Activated gamma-delta T cell (primary cell): ENCODE measurements around the gene P2RX6.
"Not testable (repeated sequence)": the region's sequence is repeated elsewhere in the genome, so short reads cannot be mapped to it uniquely, and the experiment has no call there.

Experiments used
- DNase-seq: peaks from one replicate; lab custom pipeline; 2025; lab: John Stamatoyannopoulos, UW
- total RNA-seq, 2 donors: gene quantifications; one replicate each; lab custom pipeline; 2026; lab: John Stamatoyannopoulos, UW

P2RX6 gene
- 0.35 to 1.5 reads per million in 2 donors for total RNA-seq

DNA sequence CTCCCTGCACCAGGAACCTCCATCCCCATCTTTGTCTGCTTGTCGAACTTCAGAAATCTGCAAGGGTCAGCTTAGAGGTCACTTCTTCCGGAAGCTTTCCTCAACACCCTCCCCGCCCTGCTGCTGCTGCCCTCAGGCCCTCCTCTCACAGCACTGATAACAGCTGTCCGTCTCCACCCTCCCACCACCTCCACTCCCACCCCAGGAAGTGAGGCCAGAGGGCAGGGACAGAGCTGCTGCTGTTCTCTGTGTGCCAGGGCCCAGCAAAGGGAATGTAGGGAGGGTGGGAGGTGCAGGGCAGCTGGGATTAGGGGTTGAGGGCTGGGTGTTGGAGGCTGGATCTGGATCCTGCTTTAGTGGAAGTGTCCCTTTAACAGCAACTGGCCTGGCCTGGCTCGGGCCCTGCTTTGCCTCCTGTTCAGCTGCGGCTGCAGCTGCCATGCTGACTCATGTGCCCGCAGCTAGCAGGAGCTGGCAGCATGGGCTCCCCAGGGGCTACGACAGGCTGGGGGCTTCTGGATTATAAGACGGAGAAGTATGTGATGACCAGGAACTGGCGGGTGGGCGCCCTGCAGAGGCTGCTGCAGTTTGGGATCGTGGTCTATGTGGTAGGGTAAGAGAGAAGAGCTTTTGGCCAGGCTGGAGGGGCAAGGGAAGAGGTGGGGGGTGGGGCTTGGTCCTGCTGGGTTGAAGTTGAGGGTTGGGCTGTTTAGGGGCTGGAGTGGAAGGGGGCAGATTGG lies at the start of gene P2RX6:
Gene P2RX6 (plus strand): TSS at position 440 of the 740 bp plus-strand sequence. CDS start 10 bp downstream, at position 450.
- DNase-seq, result no peak

DNA sequence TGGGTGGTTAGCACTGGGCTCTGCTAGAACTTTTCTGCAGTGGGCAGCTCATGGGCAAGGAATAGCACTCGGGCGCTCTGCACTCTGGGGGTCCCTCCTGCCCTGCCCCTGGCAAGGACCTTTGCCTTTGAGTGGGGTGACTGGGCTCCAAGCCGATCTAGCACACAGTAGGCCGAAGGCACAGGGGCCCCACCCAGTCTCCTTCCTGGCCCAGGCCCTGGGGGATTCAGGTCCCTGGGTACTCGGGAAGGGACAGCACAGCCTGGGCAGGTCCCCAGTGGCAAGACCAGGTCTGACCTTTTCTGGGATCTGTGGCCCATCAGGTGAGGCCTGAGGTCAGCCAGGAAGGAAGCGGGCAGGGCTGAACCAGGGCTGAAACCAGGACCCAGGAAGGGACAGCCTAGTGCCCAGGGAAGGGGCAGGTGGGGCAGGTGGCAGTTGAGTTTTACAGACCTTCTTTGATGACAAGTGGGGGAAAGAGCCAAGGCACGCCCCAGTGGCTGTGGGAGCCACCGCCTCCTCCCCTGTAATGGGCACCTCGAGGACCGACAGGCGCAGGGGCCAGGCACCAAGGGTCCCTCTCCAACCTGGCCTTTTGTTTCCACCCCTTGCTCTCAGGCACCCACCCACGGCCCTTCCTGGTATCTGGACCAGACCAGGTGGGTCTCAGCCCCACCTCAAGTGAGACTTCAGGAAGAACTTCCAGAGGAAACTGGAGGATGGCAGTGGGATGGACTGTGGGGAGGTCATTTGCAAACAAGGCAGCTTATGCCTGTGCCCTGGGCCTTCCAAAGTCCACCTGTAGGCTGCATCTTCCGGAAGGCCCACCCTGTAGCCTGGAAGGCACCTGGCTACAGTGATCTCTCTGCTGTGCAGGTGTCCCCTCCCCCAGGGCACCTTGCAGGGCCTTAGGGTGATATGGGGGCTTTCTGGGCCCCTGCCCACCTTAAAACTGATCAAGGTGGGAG lies 48.8 kb upstream of the P2RX6 start:
- no peak for DNase-seq

DNA sequence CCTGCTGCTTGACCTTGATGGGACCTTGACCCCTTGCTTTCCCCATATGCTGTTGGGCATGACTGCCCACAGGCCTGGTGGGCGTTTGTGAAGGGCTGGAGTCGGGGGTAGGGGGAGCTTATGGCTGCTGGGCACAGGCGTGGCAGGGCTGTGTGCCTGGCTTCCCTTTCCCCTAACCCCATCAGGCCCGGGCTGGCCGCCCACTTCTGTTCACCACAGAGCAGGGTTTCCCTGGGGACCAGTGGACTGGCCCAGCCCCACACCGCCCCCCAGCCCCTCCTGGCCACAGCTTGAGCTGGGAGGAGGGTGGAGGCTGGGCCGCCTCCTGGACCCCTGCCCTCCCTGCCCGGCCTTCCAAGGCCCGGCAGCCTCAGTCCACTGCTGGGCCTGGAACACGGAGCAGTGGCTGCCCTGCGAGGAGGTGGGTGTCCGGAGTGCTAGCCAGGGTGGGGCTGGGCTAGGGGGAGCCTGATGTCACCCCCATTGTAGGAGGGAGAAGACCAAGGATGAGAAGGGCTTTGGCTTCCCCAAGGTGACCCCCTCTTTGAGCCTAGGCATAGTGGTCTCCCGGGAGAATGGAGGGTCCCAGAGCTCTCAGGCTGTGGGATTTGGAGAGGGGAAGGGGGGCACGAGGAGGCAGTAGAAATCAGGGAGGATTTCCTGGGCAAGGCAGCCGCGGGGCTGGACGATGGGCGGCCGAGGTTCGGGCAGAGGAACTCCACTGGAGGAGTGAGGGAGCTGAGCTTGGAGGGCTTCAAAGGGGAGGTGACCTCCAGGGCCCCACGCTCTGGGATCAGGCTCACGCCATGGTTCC lies 47.9 kb upstream of the P2RX6 start, which contains the start of gene AIFM3:
Gene AIFM3 (plus strand): TSS at position 373 of the 814 bp plus-strand sequence. CDS start 690 bp downstream, outside the sequence.
- no peak for DNase-seq

DNA sequence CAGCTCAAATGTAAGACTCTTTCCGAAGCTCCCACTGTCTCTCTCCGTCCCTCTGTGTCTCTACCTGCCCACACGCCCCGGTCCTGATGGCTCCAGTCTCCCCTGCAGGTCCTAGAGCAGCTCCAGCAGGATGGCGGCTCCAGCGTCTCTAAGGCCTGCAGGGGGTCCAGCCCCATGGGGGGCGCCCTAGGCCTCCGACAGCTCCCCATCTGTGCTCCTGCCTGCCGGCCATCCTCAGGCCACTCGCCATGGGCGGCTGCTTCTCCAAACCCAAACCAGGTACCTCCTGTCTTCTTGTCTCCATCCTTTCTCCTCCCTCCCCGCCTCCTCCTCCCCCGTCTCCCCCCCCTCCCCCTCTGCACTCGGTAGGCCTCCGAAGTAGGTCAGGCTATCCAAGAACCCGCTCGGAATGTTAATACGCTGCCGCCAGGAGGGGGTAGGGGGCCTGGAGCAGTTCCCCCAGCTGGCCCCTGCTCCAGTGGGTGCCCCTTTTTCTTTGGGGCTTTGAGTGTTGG lies 47.2 kb upstream of the P2RX6 start:
- DNase-seq, result no peak

DNA sequence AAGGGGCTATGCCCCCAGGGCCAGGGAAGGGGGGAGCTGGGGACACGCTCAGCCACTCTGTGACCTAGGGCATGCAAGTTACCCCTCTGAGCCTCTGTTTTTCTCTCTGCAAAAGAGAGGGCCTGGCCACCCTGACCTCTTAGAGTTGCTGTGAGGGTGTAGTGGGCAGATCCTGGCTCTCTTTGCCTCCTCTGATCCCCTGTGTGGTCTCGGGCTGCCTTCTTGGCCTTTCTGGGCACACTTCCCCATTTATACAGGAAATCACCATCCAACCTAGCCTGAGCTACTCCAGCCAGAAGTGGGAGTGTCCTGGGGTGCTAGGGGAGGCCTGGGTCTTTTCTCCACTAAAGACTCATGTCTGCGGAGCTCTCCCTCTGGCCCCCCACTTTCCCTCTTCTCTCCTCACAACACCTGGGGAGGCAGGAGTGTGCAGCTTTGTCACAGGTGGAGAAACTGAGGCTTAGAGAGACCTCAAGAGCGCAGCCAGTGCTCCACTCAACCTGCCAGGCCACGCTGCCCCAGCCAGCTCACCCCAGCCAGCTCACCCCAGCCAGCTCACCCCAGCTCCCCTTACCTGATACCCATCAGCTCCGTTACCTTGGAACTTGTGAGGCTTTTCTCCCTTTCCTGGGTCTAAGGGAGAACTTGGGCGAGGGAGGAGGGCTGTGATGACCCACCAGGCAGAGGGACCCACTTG lies 46.5 kb upstream of the P2RX6 start:
- DNase-seq, result no peak

DNA sequence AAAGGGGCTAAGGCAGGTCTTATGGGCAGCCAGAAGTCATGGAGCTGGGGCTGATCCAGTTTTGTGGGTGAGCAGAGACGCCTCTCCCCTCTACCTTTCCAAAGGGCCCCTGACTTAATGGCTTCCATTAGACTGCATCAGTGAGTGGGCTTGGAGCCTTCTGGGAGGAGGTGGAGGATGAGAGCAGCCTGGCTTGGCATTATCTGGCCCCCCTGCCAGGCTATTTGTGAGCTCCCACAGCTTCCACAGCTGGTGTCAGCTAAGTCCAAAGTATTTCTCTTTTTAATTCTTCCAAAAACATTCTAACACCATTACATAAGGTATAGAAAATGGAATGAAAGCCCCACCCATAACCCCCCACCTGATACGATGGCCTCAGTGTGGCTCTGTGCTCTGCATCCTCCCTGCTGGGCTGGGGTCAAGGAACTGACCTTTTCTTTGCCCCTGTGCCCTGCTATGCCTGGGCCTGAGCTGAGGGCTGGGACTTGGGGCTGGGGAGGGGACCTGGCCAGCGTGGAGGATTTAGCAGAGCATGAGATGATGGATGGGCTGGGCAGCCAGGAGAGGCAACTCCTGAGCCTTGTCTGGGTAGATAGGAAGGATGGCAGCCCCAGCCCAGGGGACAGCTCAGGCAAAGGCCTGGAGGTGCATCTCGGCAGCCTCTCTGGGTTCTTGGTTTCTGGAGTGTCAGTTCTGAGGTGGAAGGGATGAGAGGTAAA lies 43.9 kb upstream of the P2RX6 start:
- no peak for DNase-seq

DNA sequence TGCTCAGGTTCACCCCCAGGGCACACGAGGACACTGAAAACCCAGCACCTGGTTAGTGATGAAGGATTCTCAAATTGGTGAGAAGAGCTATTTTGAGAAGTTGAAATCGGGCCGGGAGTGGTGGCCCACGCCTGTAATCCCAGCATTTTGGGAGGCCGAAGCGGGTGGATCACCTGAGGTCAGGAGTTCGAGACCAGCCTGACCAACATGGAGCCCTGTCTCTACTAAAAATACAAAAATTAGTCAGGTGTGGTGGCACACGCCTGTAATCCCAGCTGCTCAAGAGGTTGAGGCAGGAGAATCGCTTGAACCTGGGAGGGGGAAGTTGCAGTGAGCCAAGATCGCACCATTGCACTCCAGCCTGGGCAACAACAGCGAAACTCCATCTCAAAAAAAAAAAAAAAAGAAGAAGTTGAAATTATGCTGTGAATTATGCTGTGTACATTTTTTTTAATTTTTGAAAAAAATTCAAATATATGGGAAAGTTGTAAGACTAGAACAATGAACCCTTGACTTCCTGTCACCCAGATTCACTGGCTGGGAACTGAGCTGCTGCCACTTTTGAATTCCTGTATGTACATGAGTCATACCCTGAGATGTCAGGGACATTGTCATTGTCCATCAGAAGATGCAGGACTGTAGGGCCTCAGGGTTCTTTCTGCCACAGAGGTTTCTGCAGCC lies 42.8 kb upstream of the P2RX6 start:
- not testable (repeated sequence) for DNase-seq

DNA sequence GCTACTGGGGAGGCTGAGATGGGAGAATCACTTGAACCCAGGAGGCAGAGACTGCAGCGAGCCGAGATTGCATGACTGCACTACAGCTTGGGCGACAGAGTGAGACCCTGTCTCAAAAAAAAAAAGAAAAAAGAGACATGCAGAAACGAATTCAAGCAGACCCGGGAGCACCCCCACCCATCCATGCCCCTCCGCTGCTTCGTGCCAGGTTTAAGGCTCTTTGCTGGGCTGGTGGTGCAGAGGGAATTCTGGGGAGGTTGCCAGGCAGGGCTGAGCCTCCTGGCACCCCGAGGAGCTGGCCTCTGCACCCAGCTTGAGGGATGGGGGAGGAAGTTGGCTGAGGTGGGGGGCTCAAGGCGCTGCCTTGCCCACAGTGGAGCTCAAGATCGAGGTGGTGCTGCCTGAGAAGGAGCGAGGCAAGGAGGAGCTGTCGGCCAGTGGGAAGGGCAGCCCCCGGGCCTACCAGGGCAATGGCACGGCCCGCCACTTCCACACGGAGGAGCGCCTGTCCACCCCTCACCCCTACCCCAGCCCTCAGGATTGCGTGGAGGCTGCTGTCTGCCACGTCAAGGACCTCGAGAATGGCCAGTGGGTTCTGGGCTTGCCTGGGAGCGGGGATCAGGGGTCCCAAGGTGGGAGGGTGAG lies 41.9 kb upstream of the P2RX6 start:
- no peak for DNase-seq

DNA sequence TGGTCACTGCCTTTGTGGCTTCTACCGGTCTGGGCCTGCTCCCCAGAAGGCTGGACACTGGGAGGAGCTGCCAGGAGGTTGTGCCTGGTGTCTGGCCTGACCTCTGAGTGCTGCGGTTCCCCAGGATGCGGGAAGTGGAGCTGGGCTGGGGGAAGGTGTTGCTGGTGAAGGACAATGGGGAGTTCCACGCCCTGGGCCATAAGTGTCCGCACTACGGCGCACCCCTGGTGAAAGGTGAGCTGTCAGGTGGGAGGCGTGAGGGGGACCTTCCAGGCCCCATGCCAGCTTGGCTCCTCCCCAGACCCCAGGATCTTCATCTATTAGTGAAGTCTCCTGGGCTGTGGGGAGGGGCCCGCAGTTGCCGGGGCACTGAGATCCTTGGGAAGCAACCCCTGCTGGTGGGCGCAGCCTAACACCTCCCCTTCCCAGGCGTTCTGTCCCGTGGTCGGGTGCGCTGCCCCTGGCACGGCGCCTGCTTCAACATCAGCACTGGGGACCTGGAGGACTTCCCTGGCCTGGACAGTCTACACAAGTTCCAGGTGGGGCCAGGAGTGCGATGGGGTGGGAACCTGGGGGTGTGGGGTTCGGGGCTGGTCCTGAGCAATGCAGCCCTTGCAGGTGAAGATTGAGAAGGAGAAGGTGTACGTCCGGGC lies 41.2 kb upstream of the P2RX6 start:
- no peak for DNase-seq

DNA sequence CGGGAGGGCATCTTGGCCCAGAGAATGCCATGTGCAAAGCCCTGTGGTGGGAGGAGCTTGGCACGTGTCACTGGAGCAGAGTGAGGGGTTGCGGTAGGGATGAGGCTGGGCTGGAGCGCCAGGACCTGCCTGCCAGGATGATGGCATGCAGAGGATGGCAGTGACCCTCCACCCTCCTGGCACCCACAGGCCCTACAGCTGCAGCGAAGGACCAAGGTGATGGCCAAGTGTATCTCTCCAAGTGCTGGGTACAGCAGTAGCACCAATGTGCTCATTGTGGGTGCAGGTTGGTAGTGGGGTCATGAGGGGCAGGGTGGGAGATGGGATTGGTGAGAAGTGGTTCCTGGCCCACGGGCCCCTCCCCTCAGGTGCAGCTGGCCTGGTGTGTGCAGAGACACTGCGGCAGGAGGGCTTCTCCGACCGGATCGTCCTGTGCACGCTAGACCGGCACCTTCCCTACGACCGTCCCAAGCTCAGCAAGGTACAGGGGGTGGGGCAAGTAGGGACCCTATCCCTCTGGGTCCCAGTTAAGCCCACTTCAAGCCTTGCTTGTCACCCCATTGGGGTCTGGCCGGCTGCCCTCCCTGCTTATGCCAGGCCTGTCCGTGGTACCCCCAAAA lies 40.5 kb upstream of the P2RX6 start:
- DNase-seq, result no peak

DNA sequence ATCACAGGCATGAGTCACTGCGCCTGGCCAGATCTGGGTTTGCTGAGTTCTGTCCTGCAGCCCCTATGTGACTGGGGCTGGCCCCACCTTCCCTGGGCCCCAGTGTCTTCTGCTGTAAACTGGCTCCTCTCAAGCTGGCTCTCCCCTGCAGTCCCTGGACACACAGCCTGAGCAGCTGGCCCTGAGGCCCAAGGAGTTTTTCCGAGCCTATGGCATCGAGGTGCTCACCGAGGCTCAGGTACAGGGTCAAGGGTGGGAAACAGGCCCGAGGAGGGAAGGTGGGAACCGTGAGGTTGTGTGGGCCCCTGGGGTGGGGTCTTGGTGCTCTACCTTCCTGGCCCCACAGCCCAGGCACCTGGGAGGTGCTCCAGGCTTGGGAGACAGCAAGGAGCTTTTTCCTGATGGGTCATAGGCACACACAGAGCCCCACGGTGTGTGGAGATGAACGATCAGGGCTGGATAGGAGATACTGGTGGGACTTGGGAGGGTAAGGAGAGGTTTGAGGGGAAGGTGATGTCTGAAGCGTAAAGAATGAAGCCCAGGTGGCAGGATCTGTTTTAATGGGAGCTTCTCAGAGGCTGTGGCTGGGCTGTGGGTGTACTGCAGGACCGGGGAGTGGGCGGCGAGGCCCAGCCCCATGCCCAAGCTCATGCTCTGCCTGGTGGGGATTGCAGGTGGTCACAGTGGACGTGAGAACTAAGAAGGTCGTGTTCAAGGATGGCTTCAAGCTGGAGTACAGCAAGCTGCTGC lies 39.2 kb upstream of the P2RX6 start:
- DNase-seq, result no peak

DNA sequence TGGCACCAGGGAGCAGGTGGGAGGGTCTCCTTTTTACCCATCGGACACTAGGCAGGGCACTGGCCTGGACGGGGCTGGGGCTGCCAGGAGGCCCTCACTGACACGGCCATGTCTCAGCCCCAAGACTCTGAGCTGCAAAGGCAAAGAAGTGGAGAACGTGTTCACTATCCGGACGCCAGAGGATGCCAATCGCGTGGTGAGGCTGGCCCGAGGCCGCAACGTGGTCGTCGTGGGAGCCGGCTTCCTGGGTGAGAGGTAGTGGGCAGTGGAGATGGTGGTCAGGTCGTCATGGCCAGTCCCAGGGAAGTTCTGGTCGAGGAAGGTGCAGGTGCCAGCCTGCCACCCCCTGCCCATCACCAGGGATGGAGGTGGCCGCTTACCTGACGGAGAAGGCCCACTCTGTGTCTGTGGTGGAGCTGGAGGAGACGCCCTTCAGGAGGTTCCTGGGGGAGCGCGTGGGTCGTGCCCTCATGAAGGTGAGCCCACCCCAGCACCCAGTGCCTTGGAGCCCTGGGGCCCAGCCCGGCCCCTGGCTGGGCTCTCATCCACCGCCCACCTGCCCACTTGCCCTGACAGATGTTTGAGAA lies 38.6 kb upstream of the P2RX6 start:
- no peak for DNase-seq

DNA sequence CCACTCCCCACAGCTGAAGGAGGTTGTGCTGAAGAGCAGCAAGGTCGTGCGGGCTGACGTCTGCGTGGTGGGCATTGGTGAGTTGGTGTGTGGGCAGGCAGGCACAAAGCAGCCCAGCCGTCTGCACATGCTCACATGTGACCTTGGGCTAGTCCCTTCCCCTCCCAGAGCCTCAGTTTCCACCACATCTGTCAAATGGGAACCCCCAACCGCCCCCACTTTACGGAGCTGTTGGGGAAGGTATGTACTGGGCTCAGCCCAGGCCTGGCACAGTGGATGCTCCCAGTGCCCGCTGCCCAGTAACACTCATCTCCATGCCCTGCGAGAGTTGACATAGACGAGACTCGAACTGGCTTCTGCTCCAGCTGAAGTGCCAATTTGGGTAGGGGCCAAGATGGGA lies 37.9 kb upstream of the P2RX6 start:
- DNase-seq, result no peak

DNA sequence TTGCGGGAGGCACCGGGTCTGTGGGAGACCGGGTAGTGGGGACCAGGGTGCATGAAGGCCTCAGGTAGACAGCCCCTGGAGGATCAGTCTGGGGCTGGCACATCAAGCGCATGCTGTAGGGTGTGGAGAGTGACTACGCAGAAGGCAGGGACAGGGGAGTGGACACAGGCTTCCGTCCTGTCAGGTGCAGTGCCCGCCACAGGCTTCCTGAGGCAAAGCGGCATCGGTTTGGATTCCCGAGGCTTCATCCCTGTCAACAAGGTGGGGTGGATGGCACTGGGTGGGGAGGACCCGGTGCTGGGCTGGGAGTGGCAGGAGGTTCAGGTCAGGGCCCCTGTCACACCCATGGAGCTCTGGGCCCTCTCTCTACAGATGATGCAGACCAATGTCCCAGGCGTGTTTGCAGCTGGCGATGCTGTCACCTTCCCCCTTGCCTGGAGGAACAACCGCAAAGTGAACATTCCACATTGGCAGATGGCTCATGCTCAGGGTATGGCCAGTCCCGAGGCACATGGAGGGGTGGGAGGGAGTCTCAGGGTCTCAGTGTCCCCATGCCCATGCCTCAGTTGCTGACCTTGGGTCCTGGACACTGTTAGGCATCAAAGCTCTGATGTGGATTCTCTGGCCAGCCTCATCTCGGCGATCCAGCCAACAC lies 37.3 kb upstream of the P2RX6 start:
- no peak for DNase-seq

DNA sequence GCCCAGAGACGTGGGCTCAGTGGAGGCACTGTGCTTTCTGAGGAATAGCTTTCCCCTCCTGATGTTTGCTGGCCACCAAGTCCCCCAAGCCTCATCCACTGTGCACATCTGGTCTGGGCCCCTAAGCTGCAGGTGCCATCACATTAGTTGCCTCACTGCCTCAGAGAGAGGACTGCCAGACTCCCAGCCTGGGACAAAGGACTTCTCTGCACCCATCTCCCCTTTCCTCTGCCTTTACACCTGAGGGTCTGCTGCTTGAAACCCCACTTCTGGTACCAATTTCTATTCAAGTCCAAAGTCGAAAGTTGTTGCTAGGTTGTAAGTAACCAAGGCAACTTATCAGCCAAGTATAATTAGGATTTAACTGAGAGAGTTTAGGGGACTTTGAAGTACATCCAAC lies 36.5 kb upstream of the P2RX6 start:
- no peak for DNase-seq

DNA sequence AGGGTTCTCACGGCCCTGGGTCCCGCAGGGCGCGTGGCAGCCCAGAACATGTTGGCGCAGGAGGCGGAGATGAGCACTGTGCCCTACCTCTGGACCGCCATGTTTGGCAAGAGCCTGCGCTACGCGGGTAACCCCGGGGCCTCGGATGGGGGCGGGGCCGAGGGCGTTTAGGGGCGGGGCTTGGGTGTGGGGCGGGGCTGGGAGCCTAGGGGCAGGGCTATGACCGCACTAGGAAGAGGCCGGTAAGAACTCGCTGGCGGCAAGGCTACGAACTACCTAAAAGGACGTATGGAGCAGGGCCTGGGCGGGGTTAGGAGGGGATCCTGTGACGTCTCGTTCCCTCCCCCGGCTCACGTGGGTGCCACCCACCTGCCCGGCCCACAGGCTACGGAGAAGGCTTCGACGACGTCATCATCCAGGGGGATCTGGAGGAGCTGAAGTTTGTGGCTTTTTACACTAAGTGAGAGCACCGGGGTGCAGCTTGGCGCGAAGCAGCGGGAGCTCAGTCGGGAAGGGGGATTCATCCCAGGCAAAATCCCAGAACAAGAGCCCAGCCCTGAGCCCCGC lies 35.6 kb upstream of the P2RX6 start:
- no peak for DNase-seq
